GM13977 (cell line): ENCODE measurements around the gene TPM4.

Experiments used
- DNase-seq: peaks from one replicate; pipeline ENCODE4 v3.0.0; 2012; ENCODE audit warnings: low spot score
- in situ Hi-C: fragments of 300-500 bp; cut with MboI; formaldehyde crosslinking; loops from one replicate; pipeline ENCODE4 v1.12.0; 2022; ENCODE audit warnings: low sequenced_read_pairs, low pct_unique_long_range_greater_than_20kb, mixed read lengths, inconsistent platforms; ENCODE audit not compliant: unreplicated experiment
- TF ChIP-seq, protein P1 (sequence below): IDR thresholded peaks from 2 replicates; pipeline ENCODE4 v1.5.1; 2012; ENCODE audit warnings: mild to moderate bottlenecking, control low read depth; ENCODE audit not compliant: insufficient read depth; ENCODE audit errors: extremely low read depth, missing control alignments

Gene TPM4

DNA sequence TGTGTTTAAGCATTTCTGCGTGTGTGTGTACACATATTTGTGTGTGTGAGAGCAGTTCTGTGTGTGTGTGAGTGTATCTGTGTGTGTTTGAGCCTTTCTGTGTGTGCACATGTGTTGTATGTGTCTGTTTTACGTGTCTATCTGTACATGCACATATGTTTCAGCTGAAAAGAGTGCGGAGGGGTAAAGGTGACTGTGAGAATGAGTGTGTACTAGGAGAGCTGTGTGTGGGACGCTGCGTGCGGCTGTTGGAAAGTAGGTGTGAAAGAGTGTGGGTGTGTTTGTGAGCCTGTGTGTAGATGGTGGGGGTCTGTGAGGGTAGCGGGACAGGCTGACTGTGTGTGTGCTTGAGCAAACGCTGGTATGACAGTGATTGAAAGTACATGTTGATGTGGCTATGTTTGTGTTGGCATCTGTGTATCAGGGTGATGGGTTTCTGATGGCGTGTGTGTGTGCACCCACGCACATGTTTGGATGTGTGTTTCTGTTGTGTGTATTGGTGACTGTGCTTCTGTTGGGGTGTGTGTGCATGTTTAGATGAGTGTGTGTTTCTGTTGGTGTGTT, 7.5 kb upstream of the TPM4 start:
- in situ Hi-C loops: no loop called here
- DNase-seq: no peak

DNA sequence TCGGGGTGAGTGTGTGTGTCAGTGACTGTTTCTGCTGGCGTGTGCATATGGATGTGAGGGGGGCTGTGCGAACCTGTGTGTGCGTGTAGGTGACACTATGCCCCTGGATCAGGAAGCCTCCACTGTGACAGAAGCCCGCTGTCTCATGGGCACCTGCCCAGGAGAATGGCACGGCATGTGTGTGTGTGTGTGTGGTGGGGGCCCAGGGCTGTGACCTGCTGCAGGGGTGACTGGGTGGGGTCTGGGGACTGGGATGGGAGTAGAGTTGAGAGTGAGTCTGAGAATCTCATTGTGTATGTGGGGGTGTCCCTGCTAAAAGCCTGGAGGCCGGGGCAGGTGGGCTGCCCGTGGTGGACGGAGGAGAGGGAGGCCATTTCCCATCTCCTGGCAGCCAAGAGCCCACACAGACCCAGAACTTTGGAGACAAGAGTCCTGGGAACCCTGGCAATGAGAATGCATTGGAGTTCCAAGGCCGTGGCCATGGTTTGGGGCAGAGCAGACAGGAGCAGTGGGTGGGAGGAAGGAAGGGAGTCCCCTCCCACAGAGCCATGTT, 6.4 kb upstream of the TPM4 start:
- TF ChIP-seq, protein P1, sequence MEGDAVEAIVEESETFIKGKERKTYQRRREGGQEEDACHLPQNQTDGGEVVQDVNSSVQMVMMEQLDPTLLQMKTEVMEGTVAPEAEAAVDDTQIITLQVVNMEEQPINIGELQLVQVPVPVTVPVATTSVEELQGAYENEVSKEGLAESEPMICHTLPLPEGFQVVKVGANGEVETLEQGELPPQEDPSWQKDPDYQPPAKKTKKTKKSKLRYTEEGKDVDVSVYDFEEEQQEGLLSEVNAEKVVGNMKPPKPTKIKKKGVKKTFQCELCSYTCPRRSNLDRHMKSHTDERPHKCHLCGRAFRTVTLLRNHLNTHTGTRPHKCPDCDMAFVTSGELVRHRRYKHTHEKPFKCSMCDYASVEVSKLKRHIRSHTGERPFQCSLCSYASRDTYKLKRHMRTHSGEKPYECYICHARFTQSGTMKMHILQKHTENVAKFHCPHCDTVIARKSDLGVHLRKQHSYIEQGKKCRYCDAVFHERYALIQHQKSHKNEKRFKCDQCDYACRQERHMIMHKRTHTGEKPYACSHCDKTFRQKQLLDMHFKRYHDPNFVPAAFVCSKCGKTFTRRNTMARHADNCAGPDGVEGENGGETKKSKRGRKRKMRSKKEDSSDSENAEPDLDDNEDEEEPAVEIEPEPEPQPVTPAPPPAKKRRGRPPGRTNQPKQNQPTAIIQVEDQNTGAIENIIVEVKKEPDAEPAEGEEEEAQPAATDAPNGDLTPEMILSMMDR: no peak
- in situ Hi-C loops: no loop called here
- DNase-seq: no peak

More for the DNA sequence above, 7.5 kb upstream of the TPM4 start:
- TF ChIP-seq, protein P1: no peak

DNA sequence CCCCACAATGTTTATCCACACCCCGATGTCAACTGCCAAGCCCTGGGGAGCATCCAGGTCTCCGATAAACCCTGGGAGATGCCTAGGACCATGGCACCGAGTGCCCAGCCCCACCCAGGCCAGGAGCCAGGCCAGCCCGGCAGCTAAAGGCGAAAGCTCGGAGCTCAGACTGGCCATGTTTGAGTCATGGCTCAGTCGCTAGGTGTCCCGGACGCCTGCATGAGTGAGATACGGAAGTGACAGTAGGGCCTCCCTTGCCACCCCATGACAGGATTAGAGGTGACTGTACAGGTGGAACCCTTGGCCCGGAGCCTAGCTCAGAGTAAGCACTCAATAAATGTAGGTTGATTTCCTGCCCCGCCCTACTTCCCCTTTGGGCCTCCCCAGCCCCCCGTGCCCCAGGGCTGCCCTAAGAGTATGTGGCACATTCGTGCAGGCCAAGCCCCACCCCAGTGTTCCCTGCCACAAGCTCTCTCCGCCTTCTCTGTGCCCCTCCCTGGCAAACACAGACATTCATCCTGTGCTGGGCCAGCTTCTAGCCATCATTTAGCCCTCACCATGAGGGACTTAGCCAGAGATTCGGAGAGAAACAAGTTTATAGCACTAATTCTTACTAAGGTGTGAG, 5.8 kb upstream of the TPM4 start:
- TF ChIP-seq, protein P1: peak; percentile 31
- peak; percentile 84 for DNase-seq
- in situ Hi-C loops: no loop called here

DNA sequence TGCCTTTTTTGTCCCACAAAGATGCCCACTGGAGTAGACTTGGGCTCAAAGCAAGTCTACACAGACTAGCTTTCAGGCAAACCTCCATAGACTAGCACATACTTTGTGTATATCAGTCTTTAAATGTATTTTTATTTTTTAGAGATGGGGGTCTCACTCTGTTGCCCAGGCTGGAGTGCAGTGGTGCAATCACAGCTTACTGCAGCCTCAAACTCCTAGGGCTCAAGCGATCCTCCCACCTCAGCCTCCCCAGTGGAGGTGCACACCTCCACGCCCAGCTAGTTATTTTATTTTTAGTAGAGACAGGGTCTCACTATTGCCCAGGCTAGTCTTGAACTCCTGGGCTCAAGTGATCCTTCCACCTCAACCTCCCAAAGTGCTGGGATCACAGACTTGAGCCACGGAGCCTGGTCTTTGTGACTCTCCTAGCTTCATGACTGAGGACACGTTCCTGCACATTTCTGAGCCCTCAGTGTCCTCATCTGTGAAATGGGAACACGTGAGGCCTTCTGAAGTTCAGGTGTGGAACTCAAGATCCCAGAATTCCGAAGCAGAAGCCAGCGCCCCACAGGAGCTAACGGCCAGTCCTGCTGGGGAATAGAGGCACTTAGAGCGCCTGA, 5.1 kb upstream of the TPM4 start:
- DNase-seq: no peak
- in situ Hi-C loops: no loop called here
- TF ChIP-seq, protein P1: no peak

DNA sequence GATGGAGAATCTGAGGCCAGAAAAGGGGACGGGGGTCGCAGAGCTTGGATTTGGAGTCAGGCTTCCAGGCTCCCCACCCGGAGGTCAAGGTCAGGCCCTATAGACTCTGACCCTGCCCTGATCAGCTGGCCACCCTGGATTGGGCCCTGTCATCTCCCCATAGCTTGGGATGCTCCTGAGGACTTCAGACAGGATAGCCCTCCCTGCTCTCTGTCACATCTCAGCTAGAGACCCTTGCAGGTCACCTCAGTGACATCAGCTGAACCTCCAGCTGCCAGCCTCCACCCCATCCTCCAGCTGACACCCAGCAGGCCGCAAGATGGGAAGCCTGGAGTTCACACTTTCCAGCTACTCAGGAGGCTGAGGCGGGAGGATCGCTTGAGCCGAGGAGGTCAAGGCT, 2.8 kb upstream of the TPM4 start:
- in situ Hi-C loops: no loop called here
- TF ChIP-seq, protein P1: no peak
- DNase-seq: no peak

DNA sequence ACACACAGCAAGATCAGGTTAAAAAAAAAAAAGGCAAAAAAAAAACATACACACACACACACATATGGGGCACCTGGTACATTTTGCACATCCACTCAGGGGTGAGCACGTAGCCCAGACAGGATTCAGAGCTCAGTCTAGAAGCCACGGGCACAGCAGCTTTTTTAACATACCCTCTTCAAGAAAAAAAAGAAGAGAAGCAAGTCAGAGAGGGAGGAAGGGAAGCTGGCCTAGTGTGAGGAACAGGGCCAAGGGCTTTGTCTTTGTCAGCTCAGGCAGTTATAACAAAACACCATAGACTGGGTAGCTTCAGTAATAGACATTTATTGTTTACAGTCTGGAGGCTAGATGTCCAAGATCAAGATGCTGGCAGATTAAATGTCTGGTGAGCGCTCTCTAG, 2.3 kb upstream of the TPM4 start:
- no peak for DNase-seq
- TF ChIP-seq, protein P1: no peak
- in situ Hi-C loops: no loop called here
